H1 (cell line): Measurements from ENCODE around the gene FMOD. TPM values are rescaled to one million over a fixed set of nuclear protein-coding genes. Genes with fewer than 3 reads are reported as not detected.
A peak's percentile ranks its signal among the peaks of the same experiment; 100 is the strongest.

ENCODE experiments used
- CTCF ChIA-PET: fragments of 300-600 bp; sonication (Branson Sonifier 250); formaldehyde crosslinking; loops from one replicate; lab custom pipeline; 2021; ENCODE audit not compliant: partially characterized antibody; lab: Charles Lee
- POLR2A ChIA-PET: fragments of 300-600 bp; sonication (Branson Sonifier 250); formaldehyde crosslinking; loops from one replicate; lab custom pipeline; 2021; ENCODE audit warnings: inconsistent platforms; ENCODE audit not compliant: partially characterized antibody; lab: Charles Lee
- DNase-seq, 2 experiments: peaks; one replicate each; pipeline versions ENCODE4 v3.0.0 to v3.0.0-alpha.2; 2010 to 2022; ENCODE audit warnings: low spot score in 2 of 2, low read depth in 1 of 2, mixed read lengths in 1 of 2
- FAIRE-seq: peaks from 2 replicates; lab custom pipeline; 2011; peaks lifted over from hg19 to GRCh38; lab: Jason Lieb, UNC
- H2AFZ ChIP-seq: 2 replicates; pipeline ENCODE4 v1.8.1; 2012; ENCODE audit warnings: low read length, inconsistent platforms
- H2AK5ac ChIP-seq: 2 replicates; pipeline ENCODE4 v1.6.1; 2013; ENCODE audit warnings: low read depth, low read length
- H2BK120ac ChIP-seq: replicated peaks from 2 replicates; pipeline ENCODE3; 2013; ENCODE audit warnings: low read depth, low read length, inconsistent platforms
- H2BK12ac ChIP-seq: 2 replicates; pipeline ENCODE4 v1.6.1; 2013; ENCODE audit warnings: low read depth, low read length
- H2BK15ac ChIP-seq: 2 replicates; pipeline ENCODE4 v1.6.1; 2013; ENCODE audit warnings: low read length
- H2BK20ac ChIP-seq: 2 replicates; pipeline ENCODE4 v1.6.1; 2013; ENCODE audit warnings: low read length
- H2BK5ac ChIP-seq: 2 replicates; pipeline ENCODE4 v1.6.1; 2013; ENCODE audit warnings: low read depth, low read length
- H3K14ac ChIP-seq: 2 replicates; pipeline ENCODE4 v1.6.1; 2013; ENCODE audit warnings: inconsistent platforms; ENCODE audit not compliant: insufficient read length
- H3K18ac ChIP-seq: 2 replicates; pipeline ENCODE4 v1.6.1; 2013; ENCODE audit warnings: low read length; ENCODE audit errors: extremely low read depth
- H3K23ac ChIP-seq: 2 replicates; pipeline ENCODE4 v1.6.1; 2013; ENCODE audit warnings: inconsistent platforms; ENCODE audit not compliant: insufficient read length
- H3K23me2 ChIP-seq: 2 replicates; pipeline ENCODE4 v1.6.1; 2013; ENCODE audit warnings: low read depth, low read length
- H3K27ac ChIP-seq: 2 replicates; pipeline ENCODE4 v1.6.1; 2011; ENCODE audit warnings: low read depth, low read length, inconsistent platforms
- H3K27me3 ChIP-seq, 4 experiments: replicated peaks in 1 of 4; 1 replicate in 1 of 4; 2 replicates in 3 of 4; pipeline versions ENCODE4 v1.6.1 to v1.8.1; 2011 to 2013; ENCODE audit warnings: low read length in 3 of 4, mild to moderate bottlenecking in 3 of 4, inconsistent platforms in 2 of 4, mixed read lengths in 2 of 4, moderate library complexity in 1 of 4; ENCODE audit not compliant: control insufficient read depth in 3 of 4, insufficient read depth in 3 of 4; ENCODE audit errors: extremely low read depth in 1 of 4
- H3K36me3 ChIP-seq, 4 experiments: 2 replicates each; pipeline versions ENCODE4 v1.6.1 to v1.8.1; 2011 to 2013; ENCODE audit warnings: mild to moderate bottlenecking in 4 of 4, low read length in 3 of 4, moderate library complexity in 2 of 4, control low read depth in 1 of 4, inconsistent platforms in 1 of 4; ENCODE audit not compliant: insufficient read depth in 4 of 4, control insufficient read depth in 2 of 4
- H3K4ac ChIP-seq: replicated peaks from 2 replicates; pipeline ENCODE3; 2013; ENCODE audit warnings: low read length, low read depth, mixed read lengths, inconsistent platforms; ENCODE audit not compliant: insufficient read length
- H3K4me1 ChIP-seq, 4 experiments: replicated peaks in 1 of 4; 1 replicate in 1 of 4; 2 replicates in 3 of 4; pipeline versions ENCODE4 v1.6.1 to v1.8.1; 2011 to 2013; ENCODE audit warnings: low read length in 3 of 4, inconsistent platforms in 2 of 4, mixed read lengths in 1 of 4; ENCODE audit not compliant: insufficient read depth in 4 of 4, control insufficient read depth in 3 of 4
- H3K4me2 ChIP-seq, 2 experiments: 2 replicates each; pipeline versions ENCODE4 v1.6.1 to v1.8.1; 2011 to 2013; ENCODE audit warnings: low read depth in 2 of 2, low read length in 2 of 2, control low read depth in 1 of 2, inconsistent platforms in 1 of 2, mild to moderate bottlenecking in 1 of 2; ENCODE audit not compliant: insufficient read depth in 1 of 2
- H3K4me3 ChIP-seq, 4 experiments: fragments of 200-600, 300-600 bp in 1 of 4; sonication (generic), shearing (Covaris generic), sonication (Bioruptor Twin) in 1 of 4; 2 replicates each; pipeline versions ENCODE4 v1.5.1 to v1.8.1; 2011 to 2016; ENCODE audit warnings: low read length in 4 of 4, low read depth in 3 of 4, control low read depth in 2 of 4, inconsistent platforms in 2 of 4, mild to moderate bottlenecking in 2 of 4, mixed read lengths in 1 of 4, moderate library complexity in 1 of 4; ENCODE audit not compliant: insufficient read depth in 2 of 4; ENCODE audit errors: extremely low read depth in 1 of 4
- H3K56ac ChIP-seq: replicated peaks from 2 replicates; pipeline ENCODE3; 2013; ENCODE audit warnings: low read depth, mild to moderate bottlenecking, mixed read lengths, low read length, inconsistent platforms; ENCODE audit not compliant: insufficient read length
- H3K79me1 ChIP-seq: 2 replicates; pipeline ENCODE4 v1.6.1; 2013; ENCODE audit warnings: low read depth, low read length, control low read depth
- H3K79me2 ChIP-seq, 2 experiments: 2 replicates each; pipeline versions ENCODE4 v1.6.1 to v1.8.1; 2012 to 2013; ENCODE audit warnings: low read length in 2 of 2, mild to moderate bottlenecking in 2 of 2, inconsistent platforms in 1 of 2; ENCODE audit not compliant: insufficient read depth in 2 of 2, control insufficient read depth in 1 of 2
- H3K9ac ChIP-seq, 4 experiments: replicated peaks in 1 of 4; 1 replicate in 1 of 4; 2 replicates in 3 of 4; pipeline versions ENCODE4 v1.6.1 to v1.8.1; 2011 to 2013; ENCODE audit warnings: low read depth in 3 of 4, low read length in 3 of 4, control low read depth in 2 of 4, mild to moderate bottlenecking in 2 of 4, moderate library complexity in 2 of 4, inconsistent platforms in 1 of 4; ENCODE audit errors: extremely low read depth in 1 of 4
- H3K9me3 ChIP-seq, 2 experiments: 2 replicates each; pipeline versions ENCODE4 v1.6.1 to v1.8.1; 2012 to 2013; ENCODE audit warnings: mild to moderate bottlenecking in 2 of 2, moderate library complexity in 2 of 2, control low read depth in 1 of 2, inconsistent platforms in 1 of 2, low read depth in 1 of 2, low read length in 1 of 2, mixed read lengths in 1 of 2; ENCODE audit not compliant: insufficient read depth in 2 of 2
- H4K20me1 ChIP-seq, 2 experiments: replicated peaks in 1 of 2; 2 replicates each; pipeline versions ENCODE3 to v1.8.1; 2011 to 2013; ENCODE audit warnings: inconsistent platforms in 2 of 2, low read length in 2 of 2, mild to moderate bottlenecking in 1 of 2; ENCODE audit not compliant: insufficient read depth in 2 of 2, control insufficient read depth in 1 of 2
- H4K5ac ChIP-seq: 2 replicates; pipeline ENCODE4 v1.6.1; 2013; ENCODE audit warnings: low read length, low read depth, mixed read lengths, inconsistent platforms; ENCODE audit not compliant: insufficient read length
- H4K8ac ChIP-seq: 2 replicates; pipeline ENCODE4 v1.8.0; 2013; ENCODE audit warnings: mild to moderate bottlenecking, moderate library complexity, low read length, inconsistent platforms; ENCODE audit not compliant: insufficient read depth; ENCODE audit errors: extremely low read depth
- H4K91ac ChIP-seq: replicated peaks from 2 replicates; pipeline ENCODE3; 2013; ENCODE audit warnings: low read length, mixed read lengths, inconsistent platforms; ENCODE audit not compliant: insufficient read length
- POLR2A ChIP-seq, 2 experiments: IDR thresholded peaks; 1 replicate in 1 of 2; 2 replicates in 1 of 2; pipeline ENCODE4 v1.6.1; 2011; ENCODE audit warnings: low read depth in 2 of 2, low read length in 2 of 2, mild to moderate bottlenecking in 2 of 2; ENCODE audit errors: control extremely low read depth in 1 of 2
- SP1 ChIP-seq: IDR thresholded peaks from 2 replicates; pipeline ENCODE4 v1.6.1; 2011; ENCODE audit warnings: low read depth, low read length
- WGBS, 2 experiments: shearing (Covaris generic) in 1 of 2; methylation state at CpG; one replicate each; pipeline versions ENCODE4 v1.1.6 to v1.1.7; 2013 to 2015; ENCODE audit warnings: low lambda C conversion rate in 2 of 2, mixed read lengths in 2 of 2, inconsistent platforms in 1 of 2, low coverage in 1 of 2, missing lambda C conversion rate in 1 of 2; ENCODE audit not compliant: insufficient replicate concordance in 2 of 2, insufficient coverage in 1 of 2, insufficient read length in 1 of 2; ENCODE audit errors: extremely low coverage in 1 of 2, missing lambda C conversion rate in 1 of 2; 5-methylcytosine and 5-hydroxymethylcytosine counted together
- polyA plus RNA-seq, 7 experiments: library from polyadenylated mRNA; depleted of rRNA in 3 of 7; stranded (reverse) in 5 of 7; unstranded in 2 of 7; fragments of >200 nt in 5 of 7; fragments of 200-250 nt in 2 of 7; gene quantifications; 1 replicate in 5 of 7; 2 replicates in 1 of 7; 4 replicates in 1 of 7; pipeline versions ENCODE4 v1.2.1 to v1.2.3, GENCODE V29; 2011 to 2013; ENCODE audit warnings: missing spikeins in 2 of 7, mixed read lengths in 2 of 7
- total RNA-seq: library from RNA; stranded (reverse); fragmentation: NEBNext Ultra II Directional; extraction: Animal tissue kit (Norgen Biotek cat#: 25700); gene quantifications from 2 replicates; pipeline ENCODE4 v1.2.1, GENCODE V29; 2021
- TF ChIP-seq, protein P1 (sequence below), 3 experiments: IDR thresholded peaks; 1 replicate in 2 of 3; 2 replicates in 1 of 3; pipeline versions ENCODE4 v1.5.1 to v1.6.1; 2011; ENCODE audit warnings: low read length in 3 of 3, mild to moderate bottlenecking in 3 of 3, inconsistent platforms in 2 of 3, low read depth in 1 of 3, moderate library complexity in 1 of 3; ENCODE audit not compliant: insufficient read depth in 1 of 3; ENCODE audit errors: control extremely low read depth in 1 of 3

Gene FMOD
- total and polyA plus RNA-seq, 2 of the 8 experiments (the other 6 are each of a cell fraction or from before 2014, with no cell fraction given) = 0.17 to 0.32 TPM

DNA sequence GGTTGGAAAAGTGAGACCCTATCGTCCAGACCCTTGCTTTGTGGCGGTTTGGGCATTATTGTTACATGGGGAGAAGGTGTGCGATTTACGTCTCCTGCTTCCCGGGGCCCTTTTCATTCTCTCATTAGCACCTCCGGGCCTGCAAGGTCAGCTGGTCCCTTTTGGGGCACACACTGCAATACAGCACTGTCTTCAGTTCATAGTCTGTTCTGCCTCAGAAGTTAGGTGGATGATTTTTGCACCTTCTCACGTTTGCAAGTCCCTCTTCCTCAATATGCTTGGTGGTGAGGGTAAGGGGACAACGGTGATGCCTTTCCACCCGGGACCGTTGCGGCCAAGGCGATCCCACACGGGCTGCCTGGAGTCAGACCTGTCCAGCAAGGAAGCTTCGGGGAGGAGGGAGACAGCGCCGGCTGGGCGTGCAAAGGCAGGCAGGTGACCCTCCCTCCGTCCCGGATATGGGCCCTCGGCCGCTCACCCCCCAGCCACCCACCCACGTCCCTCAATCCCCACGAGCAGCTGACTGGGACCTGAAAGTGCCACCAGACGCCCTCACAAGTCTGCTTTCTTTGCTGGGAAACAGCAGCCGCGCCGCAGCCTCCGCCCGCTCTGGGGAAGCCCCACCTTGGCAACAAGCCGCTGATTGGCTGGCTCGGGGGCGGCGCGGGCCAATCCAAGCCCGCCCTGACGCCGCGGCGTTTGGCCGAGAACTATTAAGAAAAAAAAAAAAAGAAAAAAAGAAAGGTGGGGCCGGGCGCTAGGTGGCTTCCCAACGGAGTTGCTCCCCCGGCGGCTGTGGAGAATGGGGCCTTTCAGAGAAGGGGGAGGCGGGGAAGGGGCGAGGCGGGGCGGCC lies 23.9 kb downstream of the FMOD start:
- H4K20me1 ChIP-seq = no peaks in the 10 kb centered on the region
- peak overlapping the region; percentile 38 for H4K91ac ChIP-seq
- H4K5ac ChIP-seq = peak overlapping the region; percentile 8
- H3K4me3 ChIP-seq = peak overlapping the region; percentile 41 to 64 (median 46); a peak in 7 of 8 replicates
- H3K56ac ChIP-seq = no peak overlapping the region
- WGBS, 2 experiments = 7% methylated on average over 35 of the region's 49 CpGs; no CpG with 5 or more reads in 1 of the 2 experiments
- H2AK5ac ChIP-seq = no peak overlapping the region
- H3K79me1 ChIP-seq = no peaks in the 10 kb centered on the region
- no peak overlapping the region for H3K23ac ChIP-seq
- peak in 1 of 2 experiments; percentile 94 for DNase-seq
- no peak overlapping the region for H2BK120ac ChIP-seq
- H2BK15ac ChIP-seq = peak overlapping the region; percentile 90; the same call in 1 of the 2 replicates
- H3K9ac ChIP-seq = peak overlapping the region; percentile 1 to 64 (median 41); a peak in 5 of 7 replicates
- H4K8ac ChIP-seq = no peak overlapping the region
- H3K9me3 ChIP-seq = no peaks in the 10 kb centered on the region
- H2BK12ac ChIP-seq = peak overlapping the region; percentile 99
- no peak overlapping the region for H2BK20ac ChIP-seq
- no peaks in the 10 kb centered on the region for H3K36me3 ChIP-seq
- H3K4me1 ChIP-seq = peaks cover 8 to 30% (median 21%) of the 10 kb centered on the region in 4 experiments
- peaks cover 4% of the 10 kb centered on the region; the same call in 1 of the 2 replicates for H3K23me2 ChIP-seq
- peak overlapping the region; percentile 54; the same call in 1 of the 2 replicates for H2AFZ ChIP-seq
- peak overlapping the region; percentile 96 for H3K18ac ChIP-seq
- peak overlapping the region; percentile 69; the same call in 1 of the 2 replicates for H2BK5ac ChIP-seq
- no peaks in the 10 kb centered on the region for H3K79me2 ChIP-seq
- H3K27me3 ChIP-seq = peaks cover 0 to 24% (median 16%) of the 10 kb centered on the region in 4 experiments; a peak in 4 of 7 replicates
- H3K4me2 ChIP-seq = peak overlapping the region; percentile 84 to 95
- H3K14ac ChIP-seq = no peak overlapping the region
- CTCF ChIA-PET = interaction anchor here (0.6 to 10.1 kb wide), 16 partner anchors 8 to 504 kb away, joined by 3 to 157 read pairs (median 6); no protein-coding TSS in a partner anchor
- POLR2A ChIA-PET = interaction anchor here (0.9 to 2.1 kb wide), 8 partner anchors 9 to 161 kb away, joined by 3 to 11 read pairs (median 4); partner anchors contain the start of gene BTG2
- no peak overlapping the region for H3K4ac ChIP-seq
- FAIRE-seq = no peak
- no peak overlapping the region for H3K27ac ChIP-seq
- peak; percentile 76 for TF ChIP-seq SP1
- TF ChIP-seq POLR2A (IDR thresholded peaks at IDR 0.05; ENCODE audit: control extremely low read depth in 1 of 2, low read depth in 2 of 2, low read length in 2 of 2) = peak in 1 of 2 experiments; percentile 29; a peak in 1 of 3 replicates
- TF ChIP-seq, protein P1, sequence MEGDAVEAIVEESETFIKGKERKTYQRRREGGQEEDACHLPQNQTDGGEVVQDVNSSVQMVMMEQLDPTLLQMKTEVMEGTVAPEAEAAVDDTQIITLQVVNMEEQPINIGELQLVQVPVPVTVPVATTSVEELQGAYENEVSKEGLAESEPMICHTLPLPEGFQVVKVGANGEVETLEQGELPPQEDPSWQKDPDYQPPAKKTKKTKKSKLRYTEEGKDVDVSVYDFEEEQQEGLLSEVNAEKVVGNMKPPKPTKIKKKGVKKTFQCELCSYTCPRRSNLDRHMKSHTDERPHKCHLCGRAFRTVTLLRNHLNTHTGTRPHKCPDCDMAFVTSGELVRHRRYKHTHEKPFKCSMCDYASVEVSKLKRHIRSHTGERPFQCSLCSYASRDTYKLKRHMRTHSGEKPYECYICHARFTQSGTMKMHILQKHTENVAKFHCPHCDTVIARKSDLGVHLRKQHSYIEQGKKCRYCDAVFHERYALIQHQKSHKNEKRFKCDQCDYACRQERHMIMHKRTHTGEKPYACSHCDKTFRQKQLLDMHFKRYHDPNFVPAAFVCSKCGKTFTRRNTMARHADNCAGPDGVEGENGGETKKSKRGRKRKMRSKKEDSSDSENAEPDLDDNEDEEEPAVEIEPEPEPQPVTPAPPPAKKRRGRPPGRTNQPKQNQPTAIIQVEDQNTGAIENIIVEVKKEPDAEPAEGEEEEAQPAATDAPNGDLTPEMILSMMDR (IDR thresholded peaks at IDR 0.05; ENCODE audit: control extremely low read depth in 1 of 3, insufficient read depth in 1 of 3, low read depth in 1 of 3, low read length in 3 of 3) = peak in 1 of 3 experiments; percentile 37; a peak in 2 of 4 replicates
